Right renal pelvis (tissue), 4 donors: ENCODE results near the gene PCAT6. TPM values are rescaled to one million over a fixed set of nuclear protein-coding genes. Genes with fewer than 3 reads are reported as not detected.
A peak's percentile ranks its signal among the peaks of the same experiment; 100 is the strongest.

Experiments used
- DNase-seq, 4 donors: peaks; one replicate each; pipeline ENCODE4 v3.0.0-alpha.2; 2013; ENCODE audit warnings: low read depth in 4 of 4, low spot score in 3 of 4, missing footprints in 1 of 4
- polyA plus RNA-seq, 4 donors: library from polyadenylated mRNA; unstranded; fragments of 120-200 nt; gene quantifications; one replicate each; pipeline ENCODE4 v1.2.1, GENCODE V29; 2013; ENCODE audit not compliant: insufficient read length in 4 of 4

PCAT6 gene
- polyA plus RNA-seq, 4 donors, result 2.5 to 5.3 (median 3.5) TPM

DNA sequence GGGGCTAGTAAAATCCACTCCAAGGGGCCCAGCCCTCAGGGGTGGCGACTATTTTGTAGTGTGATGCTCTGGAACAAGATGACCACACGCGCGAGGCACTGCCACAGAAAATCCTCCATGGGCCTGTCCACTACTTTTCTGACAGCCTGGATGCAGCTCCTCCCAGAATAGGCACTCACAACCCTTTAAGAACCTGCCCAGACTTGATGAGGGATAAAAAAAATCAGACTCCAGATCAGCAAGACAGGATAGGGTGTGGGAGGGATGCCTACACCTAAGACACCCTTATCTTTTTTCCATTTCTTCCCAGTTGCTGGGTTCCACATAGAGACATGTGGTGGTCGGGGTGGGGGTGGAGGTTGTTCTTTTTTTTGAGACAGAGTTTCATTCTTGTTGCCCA, 33.5 kb downstream of the PCAT6 start:
- DNase-seq, result no peak

DNA sequence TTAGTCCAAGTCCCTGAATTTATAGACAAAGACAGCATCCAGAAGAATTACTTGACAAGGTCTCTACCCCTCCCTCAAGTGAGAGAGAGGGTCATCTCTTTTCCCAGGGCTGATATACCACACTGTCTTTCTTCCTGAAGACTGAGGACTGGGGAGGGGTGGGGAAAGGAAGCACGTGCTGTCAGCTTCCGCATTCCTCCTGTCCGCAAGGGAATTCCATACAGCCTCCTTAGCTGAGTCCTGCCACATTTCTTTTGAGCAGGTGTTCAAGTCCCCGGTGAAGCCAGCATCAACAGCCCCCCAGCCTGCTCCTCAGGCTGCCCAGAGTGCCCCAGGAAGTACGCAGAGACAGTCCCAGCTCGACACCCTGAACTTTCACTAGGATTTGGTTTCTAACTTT, 34.2 kb downstream of the PCAT6 start:
- DNase-seq, result no peak

DNA sequence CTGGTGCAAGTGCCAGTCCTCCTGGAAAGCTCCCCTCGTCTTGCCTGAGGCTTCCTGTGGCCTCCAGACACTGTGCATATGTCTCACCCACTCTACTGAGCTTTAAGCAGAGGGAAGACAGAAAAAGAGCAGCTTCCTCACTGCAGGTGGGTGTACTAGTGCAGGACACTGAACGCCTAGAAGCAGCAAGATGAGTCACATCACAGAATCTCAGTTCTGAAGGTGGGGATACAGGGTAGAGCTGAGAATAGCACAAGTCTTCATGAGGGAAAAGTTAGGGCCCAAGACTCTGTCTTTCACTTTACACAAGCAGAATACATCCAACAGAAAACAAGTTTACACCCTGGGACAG, 37.4 kb downstream of the PCAT6 start:
- no peak for DNase-seq

DNA sequence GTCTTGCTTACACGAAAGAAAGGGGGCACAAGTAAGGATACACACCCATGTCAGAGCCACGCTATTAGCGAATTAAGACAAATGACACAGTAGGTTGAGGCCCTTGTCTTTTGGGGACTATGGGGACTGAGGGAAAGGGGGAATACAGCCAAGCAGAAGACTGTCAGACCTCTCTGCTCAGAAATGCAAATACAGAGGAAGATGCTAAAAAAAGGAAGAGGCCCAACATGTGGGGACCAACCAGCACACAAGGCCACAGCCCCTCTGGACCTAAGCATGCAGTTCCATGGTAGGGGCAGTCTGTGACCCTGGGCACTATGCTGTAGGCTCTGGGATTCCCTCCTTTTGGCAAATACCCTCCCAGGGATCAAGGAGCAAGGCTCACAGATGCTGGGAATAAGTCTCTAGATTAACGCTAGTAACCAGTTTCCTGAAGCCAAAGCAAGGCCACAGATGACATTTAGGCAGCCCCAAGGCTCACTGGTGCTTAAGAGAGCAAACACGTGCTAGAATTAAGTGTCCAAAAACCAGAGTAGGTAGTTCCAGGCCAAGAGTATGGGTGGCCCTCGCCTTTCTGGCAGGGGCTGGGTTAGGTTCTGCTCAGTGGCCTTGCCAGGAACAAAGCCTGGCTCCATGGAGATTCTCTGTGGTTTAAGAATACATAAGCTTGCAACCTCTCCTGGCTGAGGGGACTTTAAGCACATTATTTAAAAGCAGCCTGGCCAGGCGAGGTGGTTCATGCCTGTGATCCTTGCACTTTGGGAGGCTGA, 40.0 kb downstream of the PCAT6 start:
- DNase-seq, result no peak

DNA sequence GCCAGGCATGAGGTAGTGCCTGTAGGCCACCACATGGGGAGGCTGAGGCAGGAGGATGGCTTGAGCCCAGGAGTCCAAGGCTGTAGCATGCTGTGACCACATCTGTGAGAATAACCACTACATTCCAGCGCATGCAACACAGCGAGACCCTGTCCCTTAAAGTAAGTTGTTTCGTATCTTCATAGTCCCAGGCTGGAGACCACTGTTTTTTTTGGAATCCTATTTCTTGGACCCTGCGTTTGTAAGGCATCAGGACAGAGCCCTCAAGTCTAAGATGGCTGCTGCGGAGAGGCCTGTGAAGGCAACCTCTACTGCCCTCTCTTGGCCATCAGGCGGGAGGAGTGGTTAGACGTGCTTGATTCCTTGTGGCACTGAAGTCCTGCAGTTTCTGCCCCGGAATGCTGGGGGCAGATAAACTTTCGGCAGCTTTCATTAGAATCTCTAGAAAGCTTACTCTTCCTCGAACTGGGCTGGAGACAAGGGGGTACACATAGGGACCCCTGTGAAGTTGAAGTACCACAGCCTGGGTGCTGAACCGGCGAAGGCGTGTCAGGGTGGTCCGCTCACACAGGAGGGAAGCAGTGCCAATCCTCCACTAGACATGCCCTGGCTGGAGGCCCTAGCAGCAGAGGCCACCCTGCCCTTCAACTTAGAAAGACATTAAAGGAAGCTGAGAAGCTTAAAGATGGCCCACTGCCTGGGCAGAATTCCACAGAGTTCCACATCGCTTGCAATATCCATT, 41.6 kb downstream of the PCAT6 start:
- no peak for DNase-seq

DNA sequence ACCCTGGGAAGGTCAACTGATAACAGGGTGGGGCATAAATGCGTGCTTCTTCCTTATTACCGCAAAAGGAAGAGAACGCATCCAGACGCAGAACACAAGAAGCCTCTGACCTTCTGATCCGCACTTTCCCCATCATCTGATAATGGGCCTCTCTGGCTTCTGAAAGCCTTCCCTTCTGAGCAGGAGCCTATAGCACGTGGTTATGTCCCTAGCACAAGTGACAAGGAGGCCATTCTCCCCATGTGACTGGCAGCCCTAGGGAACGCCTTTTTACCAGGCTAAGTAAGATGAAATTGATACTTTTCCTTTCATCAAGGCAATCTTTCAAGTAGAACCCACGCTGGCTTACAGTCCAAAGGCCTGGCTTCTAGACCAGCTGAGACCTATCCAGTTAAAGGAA, 44.0 kb downstream of the PCAT6 start:
- no peak for DNase-seq

DNA sequence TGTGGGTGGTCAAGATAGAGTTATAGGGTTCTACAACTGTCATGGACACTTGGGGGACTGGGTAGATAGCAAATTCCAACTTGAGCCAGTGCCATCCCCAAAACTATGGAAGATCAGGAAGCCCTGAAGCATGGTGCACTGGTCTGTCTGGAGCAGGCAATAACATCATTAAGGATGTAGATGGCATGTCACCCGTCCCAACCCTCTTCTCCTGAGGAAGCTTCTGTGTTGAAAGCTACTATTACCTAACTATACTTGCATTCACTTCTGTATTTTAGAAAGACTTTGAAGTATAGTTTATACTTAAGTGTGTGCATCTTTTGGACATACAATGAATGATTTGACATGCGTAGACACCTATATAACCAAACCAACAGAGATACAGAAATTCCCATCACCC, 45.3 kb downstream of the PCAT6 start:
- no peak for DNase-seq

DNA sequence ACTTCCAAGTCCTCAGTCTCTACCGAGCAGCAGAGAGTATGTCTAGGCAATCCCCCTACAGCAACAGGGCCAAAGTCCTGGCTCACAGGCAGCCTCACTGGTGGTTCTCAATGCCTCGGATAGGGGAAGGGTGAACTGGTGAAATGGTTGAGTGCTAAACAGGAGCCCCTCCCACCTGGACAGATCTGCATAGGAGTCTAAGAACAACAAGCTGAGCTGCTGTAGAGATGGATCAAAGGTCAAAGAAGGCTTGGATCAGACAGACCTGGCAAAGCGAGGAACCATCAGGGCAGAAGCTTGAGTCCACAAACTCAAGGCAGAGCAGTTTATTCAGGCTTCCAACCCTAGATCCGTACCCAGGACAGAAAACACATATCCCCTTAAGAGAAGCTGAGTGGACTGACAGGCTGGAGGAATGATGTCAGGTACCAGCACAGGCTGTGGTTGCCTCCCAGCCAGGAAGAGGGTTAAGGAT, 46.4 kb downstream of the PCAT6 start:
- no peak for DNase-seq

DNA sequence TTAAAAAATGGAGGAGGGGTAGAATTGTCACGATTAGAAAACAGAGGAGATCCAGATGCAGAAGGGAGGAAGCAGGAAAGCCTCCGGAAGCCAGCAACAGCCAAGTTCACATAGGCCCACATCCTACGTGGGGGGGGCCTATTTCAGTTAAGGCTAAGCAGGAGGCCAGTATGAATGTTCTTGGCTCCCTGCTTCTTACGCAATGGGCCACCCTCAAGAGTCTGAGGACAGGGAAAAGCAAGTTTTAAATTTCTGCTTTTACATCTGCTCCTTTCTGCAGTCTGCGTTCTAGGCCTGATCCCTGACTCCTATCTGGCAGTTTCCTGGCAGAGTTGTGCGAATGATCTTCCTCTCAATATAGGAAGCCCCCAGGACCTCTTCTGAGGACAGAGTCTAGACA, 47.6 kb downstream of the PCAT6 start:
- peak in 1 of 4 donors; percentile 20 for DNase-seq

DNA sequence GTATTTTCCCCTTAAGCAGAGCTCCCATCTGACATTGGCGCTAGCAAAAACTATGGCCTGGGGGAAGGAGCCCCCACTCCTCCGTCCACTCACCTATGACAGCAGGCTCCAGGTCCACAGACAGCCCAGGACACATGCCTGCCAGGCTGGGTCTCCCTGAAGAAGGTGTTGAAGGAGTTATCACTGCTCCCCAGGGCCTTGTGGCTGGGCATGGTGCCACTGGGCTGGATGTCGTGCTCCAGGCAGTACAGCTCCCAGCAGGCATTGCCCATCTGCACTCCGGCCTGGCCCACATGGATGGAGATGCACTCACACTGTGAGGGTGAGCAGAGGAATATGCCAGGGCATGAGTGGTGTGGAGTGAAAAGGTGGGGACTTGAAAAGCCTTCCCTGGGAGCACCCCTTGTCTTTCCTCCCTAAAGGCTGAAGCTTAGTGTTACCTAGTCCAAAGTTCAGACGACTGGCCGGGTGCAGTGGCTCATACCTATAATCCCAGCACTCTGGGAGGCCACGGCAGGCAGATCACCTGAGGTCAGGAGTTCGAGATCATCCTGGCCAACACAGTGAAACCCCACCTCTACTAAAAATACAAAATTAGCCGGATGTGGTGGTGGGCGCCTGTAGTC, 48.1 kb downstream of the PCAT6 start:
- DNase-seq, result no peak

DNA sequence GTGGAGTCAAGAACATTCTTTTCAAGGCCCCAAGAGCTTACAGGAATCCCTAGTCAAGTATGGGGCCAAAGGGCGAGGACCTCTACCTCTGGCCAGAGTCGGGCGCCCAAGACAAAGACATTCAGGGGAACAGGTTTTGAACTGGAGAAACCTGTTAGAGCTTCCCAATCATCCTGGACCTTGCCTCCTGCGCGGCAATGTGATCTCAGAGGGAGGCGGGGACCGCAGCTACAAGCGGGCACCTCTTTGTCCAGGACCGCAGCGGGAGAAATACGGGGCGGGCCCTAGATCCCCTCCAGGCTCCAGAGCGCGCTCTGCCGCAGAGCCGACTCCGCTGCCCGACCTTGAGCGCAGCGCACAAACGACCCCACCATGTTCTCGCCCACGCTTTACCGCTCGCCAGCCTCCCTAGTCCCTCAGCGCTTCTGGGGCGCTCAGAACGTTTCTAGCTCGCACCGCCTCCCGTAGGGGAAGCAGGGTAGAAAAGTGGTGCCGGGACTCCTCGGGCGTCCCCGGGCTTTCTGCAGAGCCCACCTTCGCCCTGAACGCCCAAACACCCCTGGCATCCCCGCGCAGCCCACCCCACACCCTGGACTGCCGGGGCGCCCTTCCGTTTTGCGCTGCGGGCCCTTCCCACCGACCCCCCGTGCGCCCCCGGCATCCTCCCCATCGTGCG, 50.1 kb downstream of the PCAT6 start:
- DNase-seq, result peak in 3 of 4 donors; percentile 26 to 65 (median 53)

Other genes starting within 250 kb of the PCAT6 start
- 1 to 10 TPM; 2.1 to 2.6 (median 2.5) TPM for gene SYT2, start 100.5 kb upstream of the PCAT6 start, polyA plus RNA-seq
- gene KDM5B, start 2.5 kb upstream of the PCAT6 start, polyA plus RNA-seq, result 100 to 1,000 TPM in 2 of 4 donors, 10 to 100 TPM in 2; 87.2 to 106 (median 99.6) TPM
- gene RABIF, start 78.2 kb downstream of the PCAT6 start, polyA plus RNA-seq, result 10 to 100 TPM; 10.4 to 12.9 (median 11.8) TPM
- 10 to 100 TPM; 35.6 to 45.8 (median 43.1) TPM for gene KLHL12, start 116.3 kb downstream of the PCAT6 start, polyA plus RNA-seq
- gene ADIPOR1, start 147.4 kb downstream of the PCAT6 start, polyA plus RNA-seq, result 10 to 100 TPM; 82.6 to 85.0 (median 83.9) TPM
- 10 to 100 TPM; 45.4 to 56.7 (median 51.9) TPM for gene CYB5R1, start 156.3 kb downstream of the PCAT6 start, polyA plus RNA-seq
- gene TMEM183A, start 196.4 kb downstream of the PCAT6 start, polyA plus RNA-seq, result 10 to 100 TPM; 73.5 to 81.9 (median 74.5) TPM
- gene PPFIA4, start 215.5 kb downstream of the PCAT6 start, polyA plus RNA-seq, result 1 to 10 TPM; 5.6 to 9.6 (median 6.8) TPM